MM.1S (cell line): ENCODE results near the gene CERS6.

ENCODE experiments used
- CTCF ChIP-seq: fragments of 300-600 bp; sonication (generic); IDR thresholded peaks from 2 replicates; pipeline ENCODE4 v1.5.1; 2016; ENCODE audit warnings: antibody characterized with exemption, low read length, mixed read lengths
- EZH2 ChIP-seq: fragments of 300-600 bp; sonication (generic); optimal IDR thresholded peaks from 2 replicates; pipeline ENCODE3; 2017; ENCODE audit warnings: low read depth, mild to moderate bottlenecking, antibody characterized with exemption, low read length, mixed read lengths

GRCh38 chr2:168658706-168659105 lies 202.6 kb downstream of the CERS6 start:
- TF ChIP-seq CTCF = no peak
- TF ChIP-seq EZH2 = no peak
